NCI-H1105 (cell line): Measurements from ENCODE around the gene ARFIP1.
"Not testable (repeated sequence)": the region's sequence is repeated elsewhere in the genome, so short reads cannot be mapped to it uniquely, and the experiment has no call there.

Experiments used
- DNase-seq: peaks from one replicate; lab custom pipeline; 2025; lab: John Stamatoyannopoulos, UW

ARFIP1 gene

GRCh38 chr4:152847376-152847775 is 67.6 kb downstream of the ARFIP1 start:
- DNase-seq, result no peak

GRCh38 chr4:152848508-152848907 is 68.8 kb downstream of the ARFIP1 start:
- no peak for DNase-seq

- DNase-seq, result no peak
These were observed 69.6 kb downstream of the ARFIP1 start for GRCh38 chr4:152849350-152849749.

GRCh38 chr4:152850377-152850776 is 70.6 kb downstream of the ARFIP1 start:
- DNase-seq, result no peak

GRCh38 chr4:152851226-152851625 is 71.5 kb downstream of the ARFIP1 start:
- DNase-seq, result no peak

GRCh38 chr4:152853293-152853692 is 73.5 kb downstream of the ARFIP1 start:
- no peak for DNase-seq

- not testable (repeated sequence) for DNase-seq
These were observed 74.3 kb downstream of the ARFIP1 start for GRCh38 chr4:152854016-152854415.

- DNase-seq, result no peak
These were observed 77.2 kb downstream of the ARFIP1 start for GRCh38 chr4:152856960-152857359.

GRCh38 chr4:152858934-152859333 is 79.2 kb downstream of the ARFIP1 start:
- no peak for DNase-seq

- no peak for DNase-seq
These were observed 80.3 kb downstream of the ARFIP1 start for GRCh38 chr4:152860046-152860445.

- DNase-seq, result no peak
These were observed 82.9 kb downstream of the ARFIP1 start for GRCh38 chr4:152862608-152863007.

GRCh38 chr4:152864361-152864760 is 84.6 kb downstream of the ARFIP1 start:
- DNase-seq, result no peak

GRCh38 chr4:152866432-152866993 is 86.8 kb downstream of the ARFIP1 start:
- not testable (repeated sequence) for DNase-seq

GRCh38 chr4:152870606-152871005 is 90.9 kb downstream of the ARFIP1 start:
- no peak for DNase-seq

- DNase-seq, result no peak
These were observed 95.5 kb downstream of the ARFIP1 start for GRCh38 chr4:152875261-152875660.

- DNase-seq, result no peak
These were observed 98.1 kb downstream of the ARFIP1 start for GRCh38 chr4:152877868-152878267.

- no peak for DNase-seq
These were observed 100.5 kb downstream of the ARFIP1 start for GRCh38 chr4:152880263-152880662.

- no peak for DNase-seq
These were observed 102.2 kb downstream of the ARFIP1 start for GRCh38 chr4:152881974-152882373.

GRCh38 chr4:152885185-152885584 is 105.4 kb downstream of the ARFIP1 start:
- no peak for DNase-seq

- DNase-seq, result no peak
These were observed 106.4 kb downstream of the ARFIP1 start for GRCh38 chr4:152886201-152886600.

GRCh38 chr4:152887981-152888380 is 108.2 kb downstream of the ARFIP1 start:
- no peak for DNase-seq

GRCh38 chr4:152892974-152893373 is 113.2 kb downstream of the ARFIP1 start:
- no peak for DNase-seq

- no peak for DNase-seq
These were observed 114.9 kb downstream of the ARFIP1 start for GRCh38 chr4:152894673-152895072.

- DNase-seq, result no peak
These were observed 117.1 kb downstream of the ARFIP1 start for GRCh38 chr4:152896811-152897210.

- not testable (repeated sequence) for DNase-seq
These were observed 118.4 kb downstream of the ARFIP1 start for GRCh38 chr4:152898133-152898532.
